Upper lobe of left lung (tissue), 6 donors: Measurements from ENCODE around the gene CLTA. TPM values are rescaled to one million over a fixed set of nuclear protein-coding genes. Genes with fewer than 3 reads are reported as not detected.

Source experiments
- ATAC-seq, 2 donors: fragments of 200-7000 bp; cut with Tn5 transposase; one replicate each; pipeline ENCODE4 v1.9.1; 2022; ENCODE audit warnings: mild to moderate bottlenecking in 2 of 2, moderate library complexity in 2 of 2; ENCODE audit not compliant: low FRiP score in 2 of 2
- DNase-seq, 2 donors: peaks; one replicate each; pipeline ENCODE4 v3.0.0-alpha.2; 2019 to 2020
- H3K27ac ChIP-seq, 4 donors: fragments of 200-600 bp; sonication (generic); one replicate each; pipeline ENCODE4 v1.5.1; 2016 to 2019
- H3K27me3 ChIP-seq, 4 donors: fragments of 200-600 bp; sonication (generic); one replicate each; pipeline ENCODE4 v1.5.1; 2017 to 2019
- H3K36me3 ChIP-seq, 4 donors: fragments of 200-600 bp; sonication (generic); one replicate each; pipeline ENCODE4 v1.5.1; 2016 to 2019
- H3K4me1 ChIP-seq, 4 donors: fragments of 200-600 bp; sonication (generic); one replicate each; pipeline ENCODE4 v1.5.1; 2018 to 2019
- H3K4me3 ChIP-seq, 4 donors: fragments of 200-600 bp; sonication (generic); one replicate each; pipeline ENCODE4 v1.5.1; 2017 to 2019; ENCODE audit warnings: mild to moderate bottlenecking in 2 of 4, moderate library complexity in 1 of 4
- H3K9me3 ChIP-seq, 4 donors: fragments of 200-600 bp; sonication (generic); one replicate each; pipeline ENCODE4 v1.5.1; 2018 to 2019
- CTCF ChIP-seq, 6 experiments: fragments of 450-650 bp in 4 of 6; fragments of 200-600 bp in 2 of 6; sonication (generic) in 2 of 6; IDR thresholded peaks; one replicate each; pipeline ENCODE4 v1.5.1; 2016 to 2019; ENCODE audit warnings: antibody characterized with exemption in 6 of 6
- EP300 ChIP-seq, 4 donors: sonication (generic); formaldehyde crosslinking; IDR thresholded peaks; one replicate each; pipeline ENCODE4 v1.5.1; 2017; ENCODE audit warnings: antibody characterized with exemption in 4 of 4, control low read depth in 2 of 4
- POLR2A ChIP-seq, 4 donors: fragments of 450-650 bp; IDR thresholded peaks; one replicate each; pipeline ENCODE4 v1.5.1; 2016 to 2017; ENCODE audit warnings: antibody characterized with exemption in 4 of 4, mild to moderate bottlenecking in 2 of 4
- POLR2AphosphoS5 ChIP-seq, 2 donors: sonication (generic); formaldehyde crosslinking; IDR thresholded peaks; one replicate each; pipeline ENCODE4 v1.5.1; 2017; ENCODE audit warnings: antibody characterized with exemption in 2 of 2
- WGBS, 2 donors: methylation state at CpG; one replicate each; pipeline ENCODE4 v1.1.5; 2017 to 2018; 5-methylcytosine and 5-hydroxymethylcytosine counted together
- total RNA-seq, 6 donors: library from RNA; depleted of rRNA in 4 of 6; stranded (reverse); fragments of >200 nt in 4 of 6; gene quantifications; one replicate each; pipeline versions ENCODE4 v1.1.0 to v1.2.1, GENCODE V29; 2016 to 2021
- donor health status: DM: no; HTN: no; CAD: no; lungs with moderate emphysema.
- donor health status: DM: no; HTN: yes; CAD: no; lungs with severe emphysema.

Gene CLTA
- total RNA-seq, 6 donors from 2014 or later = 120 to 218 (median 192) TPM

- ATAC-seq (no peak), DNase-seq (no peak)
- TF ChIP-seq POLR2A (IDR thresholded peaks at IDR 0.05) = no peak
- TF ChIP-seq POLR2AphosphoS5 (IDR thresholded peaks at IDR 0.05) = no peak
- TF ChIP-seq EP300 (IDR thresholded peaks at IDR 0.05) = no peak
- no peak for TF ChIP-seq CTCF (IDR thresholded peaks at IDR 0.05)
- peak overlapping the region; percentile 89 to 95 (median 92) for H3K27ac ChIP-seq
- peaks cover 0 to 21% (median 1%) of the 10 kb centered on the region in 4 donors for H3K36me3 ChIP-seq
- no peaks in the 10 kb centered on the region for H3K9me3 ChIP-seq
- peak overlapping the region; percentile 63 to 92 (median 85) for H3K4me3 ChIP-seq
- peaks cover 33 to 47% (median 37%) of the 10 kb centered on the region in 4 donors for H3K4me1 ChIP-seq
- 2% methylated on average over 7 of the region's 7 CpGs for WGBS, 2 donors
- no peaks in the 10 kb centered on the region for H3K27me3 ChIP-seq
Measured at GRCh38 chr9:36191686-36192085, 965 bp downstream of the CLTA start.

DNA sequence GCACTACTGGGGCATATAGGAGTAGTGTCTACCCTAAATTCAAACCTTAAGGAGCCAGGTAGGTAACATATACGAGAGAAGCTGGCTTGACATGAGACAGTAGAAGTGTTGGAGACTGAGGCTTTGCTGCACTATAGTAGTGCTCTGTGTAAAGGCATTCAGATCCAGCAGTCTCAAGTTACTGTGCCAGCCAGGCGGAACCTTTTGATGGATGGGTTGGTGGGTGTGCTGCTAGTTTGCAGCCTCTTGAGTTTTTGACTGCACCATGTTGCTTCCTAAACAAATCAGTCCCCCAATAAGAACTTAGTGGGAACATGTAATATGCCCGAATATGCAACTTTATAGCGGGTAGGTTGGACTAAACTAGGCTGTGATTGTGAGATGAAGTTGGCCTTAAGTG is 1.5 kb downstream of the CLTA start:
- 75 to 82% methylated on average over 4 of the region's 4 CpGs for WGBS, 2 donors
- no peaks in the 10 kb centered on the region for H3K27me3 ChIP-seq
- no peaks in the 10 kb centered on the region for H3K9me3 ChIP-seq
- peaks cover 33 to 47% (median 37%) of the 10 kb centered on the region in 4 donors for H3K4me1 ChIP-seq
- TF ChIP-seq POLR2A (IDR thresholded peaks at IDR 0.05) (no peak), EP300 (IDR thresholded peaks at IDR 0.05) (no peak), POLR2AphosphoS5 (IDR thresholded peaks at IDR 0.05) (no peak), CTCF (IDR thresholded peaks at IDR 0.05) (no peak)
- peak overlapping the region in 1 of 4 donors; percentile 91 for H3K27ac ChIP-seq
- DNase-seq (no peak), ATAC-seq (no peak)
- H3K4me3 ChIP-seq = peak overlapping the region in 3 of 4 donors; percentile 63 to 90 (median 80)
- peaks cover 0 to 24% (median 1%) of the 10 kb centered on the region in 4 donors for H3K36me3 ChIP-seq

GRCh38 chr9:36193023-36193422 is 2.3 kb downstream of the CLTA start:
- Histone ChIP-seq H3K27me3 (no peaks in the 10 kb centered on the region), H3K4me1 (peaks cover 33 to 54% (median 37%) of the 10 kb centered on the region in 4 donors), H3K4me3 (peak overlapping the region in 2 of 4 donors; percentile 80 to 90), H3K9me3 (no peaks in the 10 kb centered on the region), H3K36me3 (peaks cover under 1 to 32% (median 6%) of the 10 kb centered on the region in 4 donors), H3K27ac (peak overlapping the region in 1 of 4 donors; percentile 91)
- no peak for DNase-seq
- 69 to 71% methylated on average over 3 of the region's 3 CpGs for WGBS, 2 donors
- ATAC-seq = no peak
- no peak for TF ChIP-seq POLR2AphosphoS5 (IDR thresholded peaks at IDR 0.05)
- no peak for TF ChIP-seq EP300 (IDR thresholded peaks at IDR 0.05)
- TF ChIP-seq POLR2A (IDR thresholded peaks at IDR 0.05) = no peak
- TF ChIP-seq CTCF (IDR thresholded peaks at IDR 0.05) = no peak

GRCh38 chr9:36194326-36195000 is 3.7 kb downstream of the CLTA start:
- H3K36me3 ChIP-seq = peaks cover 9 to 46% (median 19%) of the 10 kb centered on the region in 4 donors
- peaks cover 33 to 54% (median 37%) of the 10 kb centered on the region in 4 donors for H3K4me1 ChIP-seq
- no peaks in the 10 kb centered on the region for H3K9me3 ChIP-seq
- WGBS, 2 donors = 46 to 48% methylated on average over 4 of the region's 4 CpGs
- peak overlapping the region in 1 of 4 donors; percentile 90 for H3K4me3 ChIP-seq
- no peak for ATAC-seq
- DNase-seq = no peak
- no peak for TF ChIP-seq CTCF (IDR thresholded peaks at IDR 0.05)
- TF ChIP-seq POLR2AphosphoS5 (IDR thresholded peaks at IDR 0.05) = no peak
- no peak for TF ChIP-seq EP300 (IDR thresholded peaks at IDR 0.05)
- no peak for TF ChIP-seq POLR2A (IDR thresholded peaks at IDR 0.05)
- H3K27ac ChIP-seq = peak overlapping the region in 3 of 4 donors; percentile 1 to 42 (median 20)
- H3K27me3 ChIP-seq = no peaks in the 10 kb centered on the region
